ENCODE results near the gene TMEM164.

TMEM164 gene

GRCh38 chrX:110173192-110174175 lies 170.6 kb downstream of the TMEM164 start:
- no peak for DNase-seq

DNA sequence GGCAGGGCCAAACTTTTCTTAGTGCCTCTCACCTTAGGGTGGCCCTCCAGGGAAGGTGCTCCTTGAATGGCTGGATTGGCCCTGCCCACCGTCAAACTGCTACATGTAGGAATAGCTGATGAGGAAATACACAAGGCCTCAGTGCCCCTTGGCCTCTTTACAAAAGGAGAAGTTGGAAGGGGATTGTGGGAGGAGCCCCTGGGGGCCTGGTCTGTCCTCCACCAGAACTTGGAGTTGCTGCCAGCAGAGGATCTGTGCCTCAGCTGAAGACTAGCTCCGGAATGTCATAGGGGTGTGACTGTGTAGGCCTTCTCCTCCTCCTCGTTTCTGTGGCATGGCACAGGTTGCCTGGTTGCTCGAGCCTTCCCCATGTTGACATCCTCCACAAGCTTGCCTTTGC lies 172.2 kb downstream of the TMEM164 start:
- DNase-seq = no peak

- DNase-seq = no peak
These were observed 172.8 kb downstream of the TMEM164 start for GRCh38 chrX:110175696-110176095.

DNA sequence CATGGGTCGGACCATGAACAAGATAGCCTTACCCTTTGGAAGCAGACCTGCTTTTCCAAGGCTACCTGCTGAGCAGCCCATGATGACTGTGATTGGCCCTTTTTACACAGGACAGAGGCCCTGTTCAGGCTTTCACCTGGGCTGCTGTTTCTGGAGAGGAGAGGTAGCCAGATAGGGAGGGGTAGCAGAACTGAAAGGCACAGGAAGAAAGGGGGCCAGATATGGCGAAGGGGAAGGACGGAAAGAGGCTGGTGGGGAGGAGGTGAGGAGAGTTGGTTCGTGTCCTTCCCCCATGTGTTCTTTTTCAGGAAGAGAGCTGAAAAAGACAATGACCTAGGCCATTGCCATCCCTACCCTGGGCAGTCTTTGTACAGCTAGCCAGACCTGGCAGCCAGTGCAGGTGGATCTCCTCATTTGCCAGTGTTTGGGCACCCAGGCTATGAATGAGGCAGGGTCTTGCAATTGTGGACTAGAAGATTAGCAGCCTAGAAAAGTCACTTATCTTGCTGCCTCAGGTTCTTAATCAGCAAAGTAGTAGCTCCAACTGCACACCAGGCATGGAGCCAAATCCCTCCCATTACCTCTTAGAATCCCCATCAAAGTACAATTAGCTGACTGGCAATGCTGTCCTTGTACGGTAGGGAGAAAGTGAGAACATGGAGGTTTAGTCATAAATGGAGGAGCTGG lies 175.4 kb downstream of the TMEM164 start:
- no peak for DNase-seq

DNA sequence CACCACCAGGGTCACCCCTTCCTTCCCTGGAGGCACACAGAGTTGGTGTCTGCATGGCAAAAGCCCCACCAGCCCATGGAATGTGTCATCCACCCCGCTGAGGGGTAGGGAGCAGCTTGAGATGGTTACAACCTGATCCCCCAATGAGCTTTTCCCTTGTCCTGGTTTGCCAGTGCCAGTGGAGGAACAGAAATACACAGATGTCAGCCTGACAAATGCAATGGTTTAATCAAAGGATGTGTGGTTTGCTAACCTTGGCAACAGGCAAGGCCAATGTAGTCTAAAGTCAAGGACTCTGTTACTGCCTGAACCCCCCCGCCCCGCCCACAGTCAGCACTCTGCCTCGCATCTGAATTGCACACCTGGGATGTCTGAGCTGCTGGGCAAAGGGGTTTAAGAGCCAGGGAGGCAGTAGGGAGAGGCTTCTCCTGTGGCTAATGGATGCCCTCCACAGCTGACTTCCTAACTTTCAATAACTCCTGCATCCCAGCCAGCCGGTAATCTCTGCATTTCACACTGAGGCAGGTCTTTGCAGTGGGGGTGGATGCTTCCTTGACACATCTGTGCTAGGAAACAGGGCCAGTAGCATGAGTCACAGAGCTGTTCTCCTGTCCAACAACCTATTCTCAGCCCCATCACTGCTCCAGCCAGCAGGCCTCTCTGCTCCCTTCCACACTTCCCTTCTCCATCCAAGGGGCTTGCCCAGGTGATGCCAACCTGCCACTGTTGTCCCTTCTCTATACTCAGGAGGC lies 177.4 kb downstream of the TMEM164 start:
- no peak for DNase-seq

DNA sequence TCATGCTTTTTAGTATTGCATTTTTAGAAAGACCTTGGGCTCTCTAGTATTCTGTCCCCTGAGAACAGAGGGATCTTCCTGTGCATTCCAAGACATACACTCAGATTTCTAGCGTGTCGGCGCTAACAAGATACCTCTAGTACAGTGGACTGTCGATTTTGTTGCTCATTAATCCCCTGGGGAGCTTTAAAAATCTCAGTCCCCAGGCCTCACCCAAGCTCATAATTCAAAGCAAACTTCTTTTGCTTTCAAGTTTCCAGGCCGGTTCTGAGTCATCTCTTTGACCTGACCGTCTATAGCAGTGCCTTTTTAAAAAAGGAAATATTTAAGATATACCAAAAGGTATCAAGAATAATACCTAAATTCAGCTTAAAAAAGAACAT lies 178.0 kb downstream of the TMEM164 start:
- no peak for DNase-seq

DNA sequence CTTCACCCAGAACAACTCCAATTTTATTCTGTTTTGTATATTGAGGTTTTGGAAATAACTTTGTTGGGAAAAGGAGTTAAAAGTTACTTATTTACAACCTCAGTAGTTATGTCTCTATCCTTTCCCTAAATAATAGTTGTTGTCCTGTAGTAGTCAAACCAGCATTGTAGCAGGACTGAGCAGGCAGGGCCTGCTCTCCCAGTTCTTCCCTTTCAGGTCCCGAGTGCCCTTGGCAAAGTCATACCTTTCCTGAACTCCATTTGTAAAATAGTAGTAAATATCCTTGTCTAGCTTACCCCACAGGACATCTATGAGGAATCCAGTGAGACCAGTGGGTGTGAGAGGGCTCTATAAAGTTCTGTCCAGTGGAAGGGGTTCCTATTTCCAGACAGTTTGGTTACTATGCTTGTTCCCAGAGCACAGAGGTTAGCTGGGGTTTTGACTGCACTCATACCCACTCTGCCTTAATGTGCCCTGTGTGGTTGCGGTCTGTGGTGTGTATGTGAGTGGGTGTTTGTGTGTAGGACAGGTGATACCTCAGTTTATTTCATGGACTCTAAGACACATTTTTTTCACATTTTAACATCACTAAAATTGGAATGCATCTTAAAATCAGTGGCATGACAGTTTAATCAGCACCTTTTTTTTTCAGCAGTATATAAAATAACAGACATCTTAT lies 178.7 kb downstream of the TMEM164 start:
- DNase-seq = no peak

- no peak for DNase-seq
These were observed 179.4 kb downstream of the TMEM164 start for GRCh38 chrX:110182362-110182761.

GRCh38 chrX:110182865-110183264 lies 180.0 kb downstream of the TMEM164 start:
- no peak for DNase-seq

GRCh38 chrX:110183314-110183713 lies 180.4 kb downstream of the TMEM164 start:
- DNase-seq = no peak

- no peak for DNase-seq
These were observed 186.0 kb downstream of the TMEM164 start for GRCh38 chrX:110188701-110189558.

GRCh38 chrX:110192516-110192915 lies 189.6 kb downstream of the TMEM164 start:
- DNase-seq = no peak

DNA sequence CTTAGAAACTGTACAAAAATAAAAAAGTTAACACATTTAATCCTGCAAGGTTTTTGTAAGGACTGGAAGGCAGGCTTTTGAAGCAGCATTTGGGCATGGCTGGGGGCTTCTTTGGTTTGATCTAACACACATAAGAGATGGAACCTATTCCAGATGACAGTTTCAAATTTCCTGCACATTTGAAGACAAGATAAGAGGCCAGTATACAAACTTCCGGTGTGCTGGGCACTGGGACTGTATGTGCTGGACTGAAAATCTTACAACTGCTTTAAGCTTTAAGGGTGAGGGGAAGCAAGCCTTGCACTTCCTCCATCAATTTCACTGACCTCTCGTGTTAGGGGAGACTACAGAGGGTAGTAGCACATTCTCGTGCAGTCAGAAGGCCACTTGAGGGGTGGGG lies 192.1 kb downstream of the TMEM164 start:
- no peak for DNase-seq

GRCh38 chrX:110201799-110202198 lies 198.9 kb downstream of the TMEM164 start:
- no peak for DNase-seq

- no peak for DNase-seq
These were observed 202.1 kb downstream of the TMEM164 start for GRCh38 chrX:110204986-110205385.

- no peak for DNase-seq
These were observed 205.2 kb downstream of the TMEM164 start for GRCh38 chrX:110208092-110208491.

- peak; percentile 73 for DNase-seq
These were observed 207.7 kb downstream of the TMEM164 start for GRCh38 chrX:110210417-110211139.

DNA sequence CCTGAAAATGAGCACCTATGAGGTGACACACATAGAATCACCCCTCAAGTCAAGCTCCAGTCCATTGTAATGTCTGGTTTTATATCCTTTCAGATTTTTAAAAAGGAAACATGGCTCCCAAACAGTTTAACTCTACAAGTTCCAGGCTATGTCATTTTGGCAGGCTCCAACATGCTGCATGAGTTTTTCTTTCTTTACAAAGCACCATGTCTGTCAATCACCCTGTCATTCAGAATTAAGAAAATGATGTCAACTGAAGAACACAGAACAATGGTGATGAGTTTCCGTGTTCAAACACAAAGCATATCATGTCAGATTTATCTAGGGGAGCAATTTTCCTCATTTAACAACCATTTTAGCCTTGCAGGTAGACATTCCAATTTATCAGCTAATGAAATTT lies 208.4 kb downstream of the TMEM164 start:
- no peak for DNase-seq

DNA sequence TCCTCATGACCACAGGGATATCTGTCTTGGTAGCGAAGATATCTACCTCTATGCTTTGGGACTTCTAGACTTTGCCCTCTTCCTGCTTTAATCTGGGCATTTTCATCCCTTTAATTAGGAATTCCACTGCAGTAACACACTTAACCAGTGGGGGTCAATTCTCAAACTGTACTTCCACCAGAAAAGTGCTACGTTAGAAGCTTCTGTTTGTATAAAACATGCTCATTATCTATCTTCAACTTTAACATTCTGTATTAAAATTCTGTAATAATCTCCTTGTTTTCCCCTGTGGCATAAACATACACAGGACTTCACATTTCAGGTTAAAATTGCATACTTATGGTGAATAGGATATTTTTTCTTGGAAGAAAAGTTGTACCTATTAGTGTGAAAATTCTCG lies 209.4 kb downstream of the TMEM164 start:
- DNase-seq = no peak

DNA sequence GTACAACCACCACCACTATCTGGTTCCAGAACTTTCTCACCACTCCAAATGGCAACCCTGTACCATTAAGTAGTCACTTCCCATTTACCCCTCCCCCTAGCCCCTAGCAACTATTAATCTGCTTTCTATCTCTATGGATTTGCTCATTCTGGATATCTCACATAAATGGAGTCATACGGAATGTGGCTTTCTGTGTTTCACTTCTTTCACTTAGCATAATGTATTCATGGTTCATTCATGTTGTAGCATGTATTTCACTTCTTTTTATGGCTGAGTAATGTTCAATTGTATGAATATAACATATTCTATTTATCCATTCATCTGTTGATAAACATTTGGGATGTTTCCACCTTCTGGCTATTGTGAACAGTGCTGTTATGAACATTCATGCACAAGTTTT lies 210.3 kb downstream of the TMEM164 start:
- DNase-seq = no peak

GRCh38 chrX:110214684-110215083 lies 211.8 kb downstream of the TMEM164 start:
- no peak for DNase-seq

Measured in NCI-H2227 treated with DMSO at 0.1 percent for 48 hours (cell line).